OCI-LY7 (cell line): ENCODE results near the gene ULK4.

Source experiments
- CTCF ChIP-seq: fragments of 200-600 bp; sonication (generic); conservative IDR thresholded peaks from 2 replicates; pipeline ENCODE4 v1.5.1; 2014; ENCODE audit warnings: mild to moderate bottlenecking, antibody characterized with exemption, low read length, moderate library complexity, mixed read lengths
- EZH2phosphoT487 ChIP-seq: fragments of 200-600 bp; sonication (generic); IDR thresholded peaks from 2 replicates; pipeline ENCODE4 v1.6.1; 2018; ENCODE audit warnings: low read depth, borderline replicate concordance, mild to moderate bottlenecking, mixed run types, antibody characterized with exemption, low read length, moderate library complexity, mixed read lengths

GRCh38 chr3:41334426-41334825 is 627.5 kb downstream of the ULK4 start:
- TF ChIP-seq CTCF: no peak
- TF ChIP-seq EZH2phosphoT487: no peak
